NCI-H748 (cell line): ENCODE results near the gene CAPS.

ENCODE experiments used
- DNase-seq: peaks from one replicate; lab custom pipeline; 2025; ENCODE audit not compliant: unreplicated experiment; lab: John Stamatoyannopoulos, UW

The CAPS gene

DNA sequence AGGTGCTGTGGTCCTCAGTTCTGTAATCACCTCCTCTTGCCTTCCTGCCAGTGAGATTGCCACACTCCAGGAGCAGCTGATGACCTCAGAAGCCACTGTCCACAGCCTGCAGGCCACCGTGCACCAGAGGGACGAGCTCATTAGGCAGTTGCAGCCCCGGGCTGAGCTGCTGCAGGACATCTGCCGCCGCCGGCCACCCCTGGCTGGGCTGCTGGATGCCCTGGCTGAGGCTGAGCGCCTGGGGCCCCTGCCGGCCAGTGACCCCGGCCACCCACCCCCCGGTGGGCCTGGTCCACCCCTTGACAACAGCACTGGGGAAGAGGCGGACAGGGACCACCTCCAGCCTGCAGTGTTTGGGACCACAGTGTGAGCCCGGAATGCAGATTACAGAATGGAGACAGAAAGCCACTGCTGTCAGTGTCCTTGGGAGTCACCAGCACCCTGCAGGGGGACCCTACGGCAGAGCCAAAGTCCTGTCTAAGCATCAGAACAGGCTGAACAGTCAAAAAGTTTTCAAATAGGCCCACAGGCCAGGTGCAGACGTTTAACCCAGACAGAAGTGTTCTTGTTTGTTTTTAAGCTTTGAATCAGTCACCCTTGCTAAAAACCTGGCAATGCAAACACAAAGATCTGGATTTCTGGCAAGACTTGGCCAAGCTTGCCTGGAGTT lies 5.1 kb upstream of the CAPS start:
- DNase-seq = no peak

- DNase-seq = no peak
These were observed 3.5 kb upstream of the CAPS start for GRCh38 chr19:5910638-5910907.

- no peak for DNase-seq
These were observed 2.7 kb upstream of the CAPS start for GRCh38 chr19:5911366-5911765.

DNA sequence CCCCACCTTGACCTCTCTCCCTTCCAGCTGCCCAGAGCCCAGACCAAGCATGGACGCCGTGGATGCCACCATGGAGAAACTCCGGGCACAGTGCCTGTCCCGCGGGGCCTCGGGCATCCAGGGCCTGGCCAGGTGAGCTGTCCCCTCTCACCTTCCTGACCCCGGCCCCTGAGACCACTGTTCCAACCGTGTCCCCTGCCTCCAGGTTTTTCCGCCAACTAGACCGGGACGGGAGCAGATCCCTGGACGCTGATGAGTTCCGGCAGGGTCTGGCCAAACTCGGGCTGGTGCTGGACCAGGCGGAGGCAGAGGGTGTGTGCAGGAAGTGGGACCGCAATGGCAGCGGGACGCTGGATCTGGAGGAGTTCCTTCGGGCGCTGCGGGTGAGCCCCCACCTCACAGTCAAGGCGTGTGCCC lies 312 bp downstream of the CAPS start:
- DNase-seq = no peak

- DNase-seq = no peak
These were observed 1.1 kb downstream of the CAPS start for GRCh38 chr19:5914946-5915781.

DNA sequence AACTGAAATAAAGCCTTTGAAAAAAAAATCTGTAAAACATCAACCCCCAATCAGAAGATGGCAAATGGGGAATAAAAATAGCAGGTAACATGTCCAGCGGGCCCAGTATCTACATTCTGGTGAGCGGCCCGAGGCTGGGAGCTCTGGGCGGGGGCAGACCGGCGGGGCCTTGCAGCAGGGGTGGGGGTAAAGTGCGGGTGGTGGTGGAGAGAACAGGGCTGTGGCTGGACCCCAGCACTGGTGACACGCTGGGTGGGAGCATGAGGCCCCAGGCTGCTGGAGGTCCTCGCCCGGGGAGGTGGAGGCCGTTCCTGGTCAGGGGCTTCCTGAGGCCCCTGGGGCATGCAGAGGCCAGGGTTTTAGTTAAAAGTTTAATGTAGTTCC lies 1.7 kb downstream of the CAPS start:
- DNase-seq = no peak

- DNase-seq = no peak
These were observed 2.2 kb downstream of the CAPS start for GRCh38 chr19:5916181-5916708.

DNA sequence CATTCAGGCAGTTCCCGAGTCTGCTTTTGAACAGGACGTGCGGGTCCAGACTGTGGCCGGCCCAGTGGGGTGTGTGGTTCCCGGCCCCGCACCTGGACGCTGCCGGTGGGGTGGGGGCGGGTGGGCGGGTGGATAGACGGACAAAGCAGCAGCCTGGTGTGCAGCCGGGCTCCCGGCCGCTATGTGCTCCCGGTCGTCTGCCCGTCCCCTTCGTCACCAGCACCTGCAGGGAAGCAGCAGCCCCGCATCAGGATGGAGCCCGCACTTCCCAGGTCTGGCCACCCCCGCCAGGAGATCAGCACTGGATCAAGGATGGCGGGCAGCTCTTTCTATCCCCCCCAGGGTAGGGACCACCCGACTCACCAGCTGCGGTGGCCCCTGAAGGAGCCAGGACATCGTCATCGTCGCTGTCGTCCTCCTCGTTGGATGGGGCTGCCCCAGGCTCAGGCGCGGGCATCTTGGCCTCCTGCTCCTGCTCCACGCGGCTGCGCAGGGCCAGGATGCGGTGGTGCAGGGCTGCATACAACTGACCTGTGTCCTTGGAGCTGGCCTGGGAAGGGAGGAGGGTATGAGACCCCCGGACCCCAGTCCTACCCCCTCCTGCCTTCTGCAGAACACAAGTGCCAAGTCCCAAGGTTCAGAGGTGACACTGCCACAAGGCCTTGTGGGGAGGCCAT lies 3.5 kb downstream of the CAPS start:
- no peak for DNase-seq

GRCh38 chr19:5918463-5919079 lies 4.5 kb downstream of the CAPS start:
- DNase-seq = no peak

DNA sequence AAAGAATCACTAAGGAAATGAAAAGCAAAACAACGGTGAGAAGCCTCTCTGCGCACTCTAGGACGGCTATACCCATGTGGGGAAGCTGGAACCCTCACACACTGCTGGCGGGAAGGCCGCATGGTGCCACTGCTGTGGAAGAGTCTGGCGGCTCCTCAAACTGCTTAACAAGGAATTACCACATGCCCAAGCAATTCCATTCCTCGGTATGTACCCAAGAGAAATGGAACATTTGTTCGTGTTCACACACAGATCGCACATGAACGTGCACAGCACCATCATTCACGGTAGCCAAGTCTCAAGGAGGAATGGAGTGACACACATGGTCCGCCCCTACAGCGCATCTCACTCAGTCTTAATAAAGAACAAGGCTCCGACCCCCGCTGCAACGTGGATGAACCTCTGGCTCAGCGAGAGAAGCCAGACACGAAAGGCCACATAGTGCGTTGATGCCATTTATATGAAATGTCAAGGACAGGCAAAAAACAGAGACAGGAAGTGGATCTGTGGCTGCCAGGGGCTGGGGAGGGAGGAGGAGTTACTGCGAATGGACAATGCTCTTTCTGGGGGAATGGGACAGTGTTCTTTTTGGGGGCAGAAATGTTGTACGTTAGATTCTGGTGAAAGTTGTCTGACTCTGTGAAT lies 7.6 kb downstream of the CAPS start:
- no peak for DNase-seq

DNA sequence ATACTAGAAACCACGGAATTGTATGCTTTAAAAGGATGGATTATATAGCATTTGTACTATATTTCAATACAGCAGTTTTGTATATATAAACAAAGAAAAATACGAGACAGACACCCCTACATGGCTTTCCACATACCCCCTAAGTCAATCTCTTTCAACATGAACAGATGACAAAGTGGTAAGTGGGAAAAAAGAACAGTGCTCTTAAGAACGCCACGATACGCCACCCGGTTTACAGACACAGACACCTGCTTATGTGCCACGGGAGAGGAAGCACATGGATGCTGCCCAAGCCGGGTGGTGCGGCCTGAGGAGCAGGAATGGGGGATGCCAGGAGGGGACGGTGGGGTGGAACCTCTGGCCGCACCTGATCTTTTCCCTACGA lies 8.1 kb downstream of the CAPS start:
- no peak for DNase-seq

- DNase-seq = no peak
These were observed 9.3 kb downstream of the CAPS start for GRCh38 chr19:5923356-5923755.

GRCh38 chr19:5925830-5926427 lies 11.9 kb downstream of the CAPS start:
- DNase-seq = no peak

- no peak for DNase-seq
These were observed 12.8 kb downstream of the CAPS start for GRCh38 chr19:5926641-5927440.

DNA sequence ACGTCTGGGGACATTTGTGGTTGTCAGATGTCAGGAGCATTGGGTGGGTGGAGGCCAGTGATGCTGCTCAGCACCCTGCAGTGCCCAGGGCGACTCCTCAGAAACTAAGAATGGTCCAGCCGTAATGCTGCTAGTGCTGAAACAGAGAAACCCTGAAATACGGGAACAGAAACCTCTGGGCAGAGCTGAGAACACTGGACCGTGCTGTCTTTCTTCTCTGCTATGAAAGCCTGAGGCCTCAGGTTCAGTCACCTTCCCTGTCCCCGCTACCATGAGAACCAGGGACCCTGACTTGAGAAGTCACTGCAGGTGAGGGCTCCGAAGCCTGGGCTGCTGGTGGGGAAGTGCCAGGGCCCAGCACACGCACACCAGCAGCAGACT lies 13.4 kb downstream of the CAPS start:
- no peak for DNase-seq

- DNase-seq = no peak
These were observed 15.1 kb downstream of the CAPS start for GRCh38 chr19:5929179-5929578.

DNA sequence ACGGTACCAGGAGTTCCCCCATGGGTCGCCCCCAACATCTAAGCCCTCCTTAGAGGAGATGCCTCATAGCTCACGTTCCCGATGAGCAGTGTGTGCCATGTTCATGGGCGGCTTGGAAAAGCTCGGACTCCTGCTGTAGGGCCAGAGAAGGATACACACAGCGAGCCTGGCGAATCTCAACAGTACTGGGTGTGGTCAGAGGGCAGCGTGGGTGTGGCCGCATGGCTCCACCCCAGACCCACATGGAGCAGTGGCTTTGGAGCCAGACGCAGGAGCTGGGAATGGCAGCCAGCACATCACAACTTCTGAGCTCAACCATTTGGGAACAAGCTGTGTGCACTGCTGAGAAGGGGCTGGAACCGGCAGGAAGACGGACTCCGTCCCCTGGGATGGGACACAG lies 15.6 kb downstream of the CAPS start:
- no peak for DNase-seq

GRCh38 chr19:5931251-5931650 lies 17.2 kb downstream of the CAPS start:
- DNase-seq = no peak

DNA sequence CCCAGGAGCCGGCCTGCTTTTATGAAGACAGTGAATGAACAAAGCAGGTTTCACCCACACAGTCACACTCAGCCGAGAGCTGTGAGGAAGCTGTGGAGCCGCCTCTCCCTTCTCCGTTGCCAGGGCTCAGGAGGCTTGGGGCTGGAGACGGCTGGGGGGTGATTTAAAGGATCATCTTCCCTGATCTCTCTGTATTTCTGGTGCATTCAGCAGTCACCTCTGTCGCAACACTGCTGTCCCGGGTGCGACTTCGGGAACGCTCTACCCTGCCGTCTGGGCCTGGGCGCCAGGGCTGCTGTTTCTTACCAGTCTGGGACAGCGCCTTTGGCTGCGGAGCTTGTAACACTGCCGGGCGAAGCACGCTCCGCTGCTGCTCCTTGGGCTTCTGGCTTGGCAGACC lies 18.1 kb downstream of the CAPS start:
- DNase-seq = no peak

GRCh38 chr19:5932609-5933262 lies 18.7 kb downstream of the CAPS start:
- no peak for DNase-seq
